Measurements from ENCODE around the gene CAPN7. TPM values are rescaled to one million over a fixed set of nuclear protein-coding genes. Genes with fewer than 3 reads are reported as not detected.

The CAPN7 gene
- total and polyA plus RNA-seq, 2 donors (not counting 1 experiment from before 2014, with no cell fraction given): 40.4 to 85.9 TPM

DNA sequence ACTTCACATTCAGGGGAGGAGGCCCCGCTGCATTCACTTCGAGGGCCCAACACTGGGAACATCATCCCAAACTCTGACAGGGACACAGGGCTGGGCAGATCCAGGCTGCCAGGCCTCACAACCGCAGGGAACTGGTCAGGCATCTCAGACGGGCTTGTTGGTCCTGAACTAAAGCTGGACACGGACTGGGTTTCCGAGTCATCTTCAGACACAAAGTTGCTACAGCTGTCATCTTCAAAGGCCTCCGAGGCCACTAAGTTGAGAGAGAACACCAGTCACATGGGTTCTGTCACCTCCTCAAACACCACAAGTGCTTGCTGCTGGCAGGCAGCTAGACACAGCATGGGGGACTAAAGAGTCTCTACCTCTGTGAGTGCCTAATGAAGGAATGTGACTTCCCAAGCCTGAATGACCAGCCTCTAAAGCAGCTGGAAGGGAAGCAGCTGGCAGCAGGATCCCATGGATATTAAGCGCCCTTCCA, 50.9 kb downstream of the CAPN7 start:
- Histone ChIP-seq H3K9ac (ENCODE audit: low read length) (no peak overlapping the region), H3K79me2 (ENCODE audit: control insufficient read depth, insufficient read depth, low read length) (peaks cover 17% of the 10 kb centered on the region), H3K4me2 (replicated peaks; ENCODE audit: low read depth, low read length, poor library complexity, severe bottlenecking) (no peak overlapping the region), H3K27me3 (replicated peaks in 1 of 4; ENCODE audit: control extremely low read depth in 1 of 4, control insufficient read depth in 3 of 4, insufficient read depth in 4 of 4, low read length in 3 of 4) (no peaks in the 10 kb centered on the region), H3K4me3 (ENCODE audit: control extremely low read depth in 1 of 5, extremely low read depth in 1 of 5, insufficient read depth in 1 of 5, low read depth in 2 of 5, low read length in 4 of 5) (no peak overlapping the region), H4K20me1 (ENCODE audit: control insufficient read depth, insufficient read depth, low read length, poor library complexity, severe bottlenecking) (peaks cover 72% of the 10 kb centered on the region), H2AFZ (ENCODE audit: insufficient read depth, low read depth, low read length, poor library complexity, severe bottlenecking) (no peak overlapping the region), H3K4me1 (ENCODE audit: control insufficient read depth in 2 of 2, insufficient read depth in 2 of 2, low read length in 2 of 2) (no peaks in the 10 kb centered on the region), H3K9me3 (ENCODE audit: control extremely low read depth in 1 of 3, control insufficient read depth in 2 of 3, insufficient read depth in 1 of 3, low read length in 2 of 3) (no peaks in the 10 kb centered on the region), H3K36me3 (replicated peaks in 1 of 2; ENCODE audit: control extremely low read depth in 1 of 2, control insufficient read depth in 1 of 2, extremely low read depth in 1 of 2, insufficient read depth in 2 of 2, low read length in 1 of 2) (peaks cover 22 to 99% of the 10 kb centered on the region in 2 experiments), H3K27ac (ENCODE audit: low read length in 2 of 2) (peak overlapping the region in 1 of 2 donors; percentile 34)
- Mint-ChIP-seq H3K27ac (peak overlapping the region; percentile 42), H3K27me3 (no peaks in the 10 kb centered on the region), H3K4me3 (no peak overlapping the region), H3K4me1 (peaks cover 4% of the 10 kb centered on the region), H3K9me3 (ENCODE audit: insufficient read depth) (no peaks in the 10 kb centered on the region)
- no peak for ATAC-seq (ENCODE audit: low read depth)
- TF ChIP-seq, protein P1, sequence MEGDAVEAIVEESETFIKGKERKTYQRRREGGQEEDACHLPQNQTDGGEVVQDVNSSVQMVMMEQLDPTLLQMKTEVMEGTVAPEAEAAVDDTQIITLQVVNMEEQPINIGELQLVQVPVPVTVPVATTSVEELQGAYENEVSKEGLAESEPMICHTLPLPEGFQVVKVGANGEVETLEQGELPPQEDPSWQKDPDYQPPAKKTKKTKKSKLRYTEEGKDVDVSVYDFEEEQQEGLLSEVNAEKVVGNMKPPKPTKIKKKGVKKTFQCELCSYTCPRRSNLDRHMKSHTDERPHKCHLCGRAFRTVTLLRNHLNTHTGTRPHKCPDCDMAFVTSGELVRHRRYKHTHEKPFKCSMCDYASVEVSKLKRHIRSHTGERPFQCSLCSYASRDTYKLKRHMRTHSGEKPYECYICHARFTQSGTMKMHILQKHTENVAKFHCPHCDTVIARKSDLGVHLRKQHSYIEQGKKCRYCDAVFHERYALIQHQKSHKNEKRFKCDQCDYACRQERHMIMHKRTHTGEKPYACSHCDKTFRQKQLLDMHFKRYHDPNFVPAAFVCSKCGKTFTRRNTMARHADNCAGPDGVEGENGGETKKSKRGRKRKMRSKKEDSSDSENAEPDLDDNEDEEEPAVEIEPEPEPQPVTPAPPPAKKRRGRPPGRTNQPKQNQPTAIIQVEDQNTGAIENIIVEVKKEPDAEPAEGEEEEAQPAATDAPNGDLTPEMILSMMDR (IDR thresholded peaks at IDR 0.05): no peak
- TF ChIP-seq EZH2 (IDR thresholded peaks at IDR 0.05; ENCODE audit: borderline replicate concordance, insufficient read depth, low read depth, low read length, poor library complexity, severe bottlenecking): no peak
- DNase-seq: no peak
- ChIA-PET POLR2A (no interaction called here), CTCF (interaction anchor here (1.1 to 6.2 kb wide), 5 partner anchors 11 to 148 kb away, joined by 3 to 25 read pairs (median 4); no protein-coding TSS in a partner anchor)
- intact Hi-C loops (cut with micrococcal nuclease): no loop called here
- WGBS (ENCODE audit: insufficient coverage): 95% methylated on average over 7 of the region's 8 CpGs

DNA sequence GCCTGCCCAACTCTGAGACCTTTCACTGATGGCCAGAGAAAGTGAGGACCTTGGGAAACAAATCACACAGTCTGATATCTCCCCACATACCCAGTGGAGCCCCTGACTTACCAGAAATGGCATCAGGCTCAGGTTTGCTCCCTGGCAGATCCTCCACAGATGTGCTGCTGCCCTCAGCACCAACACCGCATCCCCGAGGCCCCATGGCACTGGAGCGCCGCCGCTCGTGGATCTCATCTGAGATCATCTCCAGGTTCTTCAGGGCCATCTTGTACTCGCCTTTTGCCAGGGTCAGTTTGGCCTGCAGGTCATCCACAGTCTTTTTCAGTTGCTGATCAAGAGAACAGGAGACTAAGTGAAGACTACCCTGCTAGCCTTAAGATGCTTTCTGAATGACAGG, 52.7 kb downstream of the CAPN7 start:
- peak overlapping the region in 1 of 2 donors; percentile 53 for H3K27ac ChIP-seq (ENCODE audit: low read length in 2 of 2)
- no peak overlapping the region for H3K9ac ChIP-seq (ENCODE audit: low read length)
- no peak overlapping the region for H3K4me2 ChIP-seq (replicated peaks; ENCODE audit: low read depth, low read length, poor library complexity, severe bottlenecking)
- no peak for ATAC-seq (ENCODE audit: low read depth)
- peaks cover 87% of the 10 kb centered on the region for H4K20me1 ChIP-seq (ENCODE audit: control insufficient read depth, insufficient read depth, low read length, poor library complexity, severe bottlenecking)
- WGBS (ENCODE audit: insufficient coverage): 96% methylated on average over 7 of the region's 7 CpGs
- H3K4me3 ChIP-seq (ENCODE audit: control extremely low read depth in 1 of 5, extremely low read depth in 1 of 5, insufficient read depth in 1 of 5, low read depth in 2 of 5, low read length in 4 of 5): no peak overlapping the region
- DNase-seq: no peak
- H3K27me3 ChIP-seq (replicated peaks in 1 of 4; ENCODE audit: control extremely low read depth in 1 of 4, control insufficient read depth in 3 of 4, insufficient read depth in 4 of 4, low read length in 3 of 4): no peaks in the 10 kb centered on the region
- intact Hi-C loops (cut with micrococcal nuclease): no loop called here
- Mint-ChIP-seq H3K27ac (peak overlapping the region; percentile 10), H3K27me3 (no peaks in the 10 kb centered on the region), H3K9me3 (ENCODE audit: insufficient read depth) (no peaks in the 10 kb centered on the region), H3K4me1 (peaks cover 9% of the 10 kb centered on the region), H3K4me3 (no peak overlapping the region)
- no peak for TF ChIP-seq EZH2 (IDR thresholded peaks at IDR 0.05; ENCODE audit: borderline replicate concordance, insufficient read depth, low read depth, low read length, poor library complexity, severe bottlenecking)
- TF ChIP-seq, protein P1 (IDR thresholded peaks at IDR 0.05): no peak
- peaks cover 35% of the 10 kb centered on the region for H3K79me2 ChIP-seq (ENCODE audit: control insufficient read depth, insufficient read depth, low read length)
- POLR2A ChIA-PET: no interaction called here
- no peaks in the 10 kb centered on the region for H3K9me3 ChIP-seq (ENCODE audit: control extremely low read depth in 1 of 3, control insufficient read depth in 2 of 3, insufficient read depth in 1 of 3, low read length in 2 of 3)
- peaks cover 0 to 3% of the 10 kb centered on the region in 2 donors for H3K4me1 ChIP-seq (ENCODE audit: control insufficient read depth in 2 of 2, insufficient read depth in 2 of 2, low read length in 2 of 2)
- peaks cover 23 to 84% of the 10 kb centered on the region in 2 experiments for H3K36me3 ChIP-seq (replicated peaks in 1 of 2; ENCODE audit: control extremely low read depth in 1 of 2, control insufficient read depth in 1 of 2, extremely low read depth in 1 of 2, insufficient read depth in 2 of 2, low read length in 1 of 2)
- CTCF ChIA-PET: interaction anchor here (3.0 to 13.8 kb wide), 2 partner anchors 9 to 144 kb away, joined by 12 to 421 read pairs; no protein-coding TSS in a partner anchor
- no peak overlapping the region for H2AFZ ChIP-seq (ENCODE audit: insufficient read depth, low read depth, low read length, poor library complexity, severe bottlenecking)
